ENCODE results near the gene LPIN1.

- TF ChIP-seq CTCF (conservative IDR thresholded peaks at IDR 0.05; ENCODE audit: low read depth, low read length) (no peak), EZH2 (IDR thresholded peaks at IDR 0.05; ENCODE audit: borderline replicate concordance, low read depth, low read length, poor library complexity, severe bottlenecking) (no peak)
Measured at GRCh38 chr2:11777066-11777782, 30.8 kb downstream of the LPIN1 start.
